PC-3 (cell line): Measurements from ENCODE around the gene SUGP1.

Source experiments
- CTCF ChIP-seq: fragments of 300-600 bp; sonication (generic); conservative IDR thresholded peaks from 2 replicates; pipeline ENCODE4 v1.5.1; 2017; ENCODE audit warnings: antibody characterized with exemption, low read depth, mild to moderate bottlenecking, low read length
- EZH2 ChIP-seq: fragments of 300-600 bp; sonication (generic); IDR thresholded peaks from one replicate; pipeline ENCODE4 v1.6.1; 2017; ENCODE audit warnings: antibody characterized with exemption, mild to moderate bottlenecking, low read length; ENCODE audit not compliant: unreplicated experiment
- EZH2phosphoT487 ChIP-seq: fragments of 300-600 bp; sonication (generic); IDR thresholded peaks from 2 replicates; pipeline ENCODE4 v1.6.1; 2018; ENCODE audit warnings: mild to moderate bottlenecking, antibody characterized with exemption, low read length, borderline replicate concordance

DNA sequence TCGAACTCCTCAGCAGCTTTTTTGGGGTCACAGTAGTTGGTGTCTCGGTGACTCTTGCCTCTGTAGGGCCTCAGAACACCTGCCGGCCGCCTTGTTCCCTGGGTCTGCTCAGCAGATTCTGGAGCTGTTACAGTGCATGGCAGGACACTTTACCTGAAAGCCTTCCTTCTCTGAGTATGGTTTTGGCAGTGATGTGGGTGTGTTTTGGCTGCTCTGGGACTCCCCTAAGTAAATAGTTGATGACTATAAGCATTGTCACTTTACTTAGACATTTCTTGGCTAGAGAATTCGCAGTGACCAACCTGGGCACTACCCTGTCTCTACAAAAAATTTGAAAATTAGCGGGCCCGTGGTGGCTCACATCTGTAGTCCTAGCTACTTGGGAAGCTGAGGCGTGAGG is 7.4 kb upstream of the SUGP1 start:
- TF ChIP-seq CTCF, result no peak
- no peak for TF ChIP-seq EZH2phosphoT487
- no peak for TF ChIP-seq EZH2
